Measurements from ENCODE around the gene ERBB3.
A peak's percentile ranks its signal among the peaks of the same experiment; 100 is the strongest.
"Not testable (repeated sequence)": the region's sequence is repeated elsewhere in the genome, so short reads cannot be mapped to it uniquely, and the experiment has no call there.

Gene ERBB3

DNA sequence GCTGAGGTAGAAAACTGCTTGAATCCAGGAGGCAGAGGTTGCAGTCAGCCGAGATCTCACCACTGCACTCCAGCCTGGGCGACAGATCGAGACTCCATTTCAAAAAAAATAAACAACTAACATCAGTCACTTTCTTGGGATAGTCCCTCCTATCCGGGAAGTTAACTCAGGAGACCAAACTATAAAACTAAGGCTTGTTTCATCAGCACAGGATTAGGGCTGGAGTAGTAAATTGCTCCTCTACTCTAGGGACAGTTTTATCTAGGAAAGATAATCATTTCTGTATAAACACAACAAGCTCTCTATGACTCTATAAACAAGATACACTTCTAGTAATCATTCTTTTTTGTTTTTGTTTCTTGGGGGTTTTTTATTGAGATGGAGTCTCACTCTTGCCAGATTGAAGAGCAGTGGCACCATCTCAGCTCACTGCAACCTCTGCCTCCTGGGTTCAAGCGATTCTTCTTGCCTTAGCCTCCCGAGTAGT is 26.5 kb upstream of the ERBB3 start:
- no peak overlapping the region for H3K27ac Mint-ChIP-seq (ENCODE audit: low read depth)
- no peaks in the 10 kb centered on the region for H3K36me3 Mint-ChIP-seq (ENCODE audit: insufficient read depth)
- ATAC-seq (replicated peaks; ENCODE audit: extremely low read depth, poor library complexity, severe bottlenecking): no peak
- no peak overlapping the region for H3K4me3 Mint-ChIP-seq
- DNase-seq (ENCODE audit: low spot score in 2 of 2): no peak
- no peaks in the 10 kb centered on the region for H3K27me3 Mint-ChIP-seq
- peaks cover 6% of the 10 kb centered on the region for H3K4me1 Mint-ChIP-seq
- no peaks in the 10 kb centered on the region for H3K9me3 Mint-ChIP-seq

- not testable (repeated sequence) for H3K27ac Mint-ChIP-seq (ENCODE audit: low read depth); H3K4me1 Mint-ChIP-seq; H3K36me3 Mint-ChIP-seq (ENCODE audit: insufficient read depth); H3K9me3 Mint-ChIP-seq; DNase-seq (ENCODE audit: low spot score in 2 of 2); ATAC-seq (replicated peaks; ENCODE audit: extremely low read depth, poor library complexity, severe bottlenecking); H3K4me3 Mint-ChIP-seq
- peaks cover 10% of the 10 kb centered on the region for H3K27me3 Mint-ChIP-seq
Measured at GRCh38 chr12:56059964-56060363, 20.0 kb upstream of the ERBB3 start.

GRCh38 chr12:56061982-56062381 is 18.0 kb upstream of the ERBB3 start:
- Mint-ChIP-seq H3K27ac (ENCODE audit: low read depth) (no peak overlapping the region), H3K27me3 (peaks cover 10% of the 10 kb centered on the region), H3K36me3 (ENCODE audit: insufficient read depth) (peaks cover 3% of the 10 kb centered on the region), H3K9me3 (no peaks in the 10 kb centered on the region), H3K4me1 (no peaks in the 10 kb centered on the region), H3K4me3 (no peak overlapping the region)
- ATAC-seq (replicated peaks; ENCODE audit: extremely low read depth, poor library complexity, severe bottlenecking) (no peak), DNase-seq (ENCODE audit: low spot score in 2 of 2) (no peak)

DNA sequence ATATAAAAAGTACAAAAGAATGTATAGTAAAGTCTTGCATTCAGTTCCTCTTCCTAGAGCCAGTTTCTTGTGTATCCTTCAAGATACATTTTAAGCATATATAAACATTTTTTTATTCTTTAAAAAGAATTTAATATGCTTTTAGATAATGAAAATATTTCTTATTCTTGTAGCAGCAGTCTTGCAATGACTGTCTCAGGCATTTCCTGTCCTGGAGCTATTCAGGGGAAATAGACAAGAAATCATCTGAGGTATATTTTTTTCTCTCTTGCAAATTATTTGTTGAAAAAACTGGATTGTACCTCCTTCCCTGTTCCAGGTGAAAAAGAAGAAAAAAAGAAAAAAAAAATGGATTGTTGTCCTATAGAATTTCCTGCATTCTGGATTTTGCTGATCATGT is 17.0 kb upstream of the ERBB3 start:
- DNase-seq (ENCODE audit: low spot score in 2 of 2): no peak
- Mint-ChIP-seq H3K4me3 (no peak overlapping the region), H3K9me3 (no peaks in the 10 kb centered on the region), H3K4me1 (no peaks in the 10 kb centered on the region), H3K36me3 (ENCODE audit: insufficient read depth) (peaks cover 3% of the 10 kb centered on the region), H3K27ac (ENCODE audit: low read depth) (no peak overlapping the region), H3K27me3 (peaks cover 10% of the 10 kb centered on the region)
- ATAC-seq (replicated peaks; ENCODE audit: extremely low read depth, poor library complexity, severe bottlenecking): no peak

GRCh38 chr12:56071648-56072047 is 8.3 kb upstream of the ERBB3 start:
- Mint-ChIP-seq H3K36me3 (ENCODE audit: insufficient read depth) (no peaks in the 10 kb centered on the region), H3K9me3 (no peaks in the 10 kb centered on the region), H3K4me1 (no peaks in the 10 kb centered on the region), H3K27ac (ENCODE audit: low read depth) (no peak overlapping the region), H3K4me3 (no peak overlapping the region), H3K27me3 (no peaks in the 10 kb centered on the region)
- DNase-seq (ENCODE audit: low spot score in 2 of 2) (no peak), ATAC-seq (replicated peaks; ENCODE audit: extremely low read depth, poor library complexity, severe bottlenecking) (no peak)

DNA sequence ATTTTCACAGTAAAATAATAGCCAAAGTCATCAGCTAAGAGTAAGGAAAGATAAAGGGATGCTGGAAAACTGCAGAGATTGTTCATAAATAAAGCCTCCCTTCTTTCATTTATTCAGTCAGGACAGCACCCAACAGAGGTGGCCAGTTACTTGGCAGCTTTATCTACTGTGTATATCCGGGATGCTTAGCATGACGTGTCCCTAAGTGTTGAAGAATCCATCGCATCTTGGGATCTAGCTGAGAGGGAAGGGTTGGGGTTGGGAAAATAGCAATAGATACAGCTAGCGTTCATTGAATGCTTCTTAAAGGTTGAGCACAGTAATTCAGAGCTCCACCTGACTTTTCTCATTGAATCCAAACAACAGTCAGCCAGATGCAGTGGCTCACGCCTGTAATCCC is 5.6 kb upstream of the ERBB3 start:
- Mint-ChIP-seq H3K27me3 (no peaks in the 10 kb centered on the region), H3K36me3 (ENCODE audit: insufficient read depth) (peaks cover 3% of the 10 kb centered on the region), H3K4me1 (no peaks in the 10 kb centered on the region), H3K4me3 (no peak overlapping the region), H3K27ac (ENCODE audit: low read depth) (no peak overlapping the region), H3K9me3 (no peaks in the 10 kb centered on the region)
- DNase-seq (ENCODE audit: low spot score in 2 of 2) (no peak), ATAC-seq (replicated peaks; ENCODE audit: extremely low read depth, poor library complexity, severe bottlenecking) (no peak)

GRCh38 chr12:56077966-56078365 is 2.0 kb upstream of the ERBB3 start:
- Mint-ChIP-seq H3K4me3 (peak overlapping the region; percentile 78), H3K27me3 (peaks cover 16% of the 10 kb centered on the region), H3K4me1 (peaks cover 13% of the 10 kb centered on the region)
- H3K36me3 Mint-ChIP-seq (ENCODE audit: insufficient read depth); H3K27ac Mint-ChIP-seq (ENCODE audit: low read depth); ATAC-seq (replicated peaks; ENCODE audit: extremely low read depth, poor library complexity, severe bottlenecking); DNase-seq (ENCODE audit: low spot score in 2 of 2); H3K9me3 Mint-ChIP-seq: not testable (repeated sequence)

GRCh38 chr12:56078427-56078826 is 1.5 kb upstream of the ERBB3 start:
- ATAC-seq (replicated peaks; ENCODE audit: extremely low read depth, poor library complexity, severe bottlenecking) (no peak), DNase-seq (ENCODE audit: low spot score in 2 of 2) (no peak)
- Mint-ChIP-seq H3K27ac (ENCODE audit: low read depth) (no peak overlapping the region), H3K27me3 (peaks cover 17% of the 10 kb centered on the region), H3K4me1 (peaks cover 13% of the 10 kb centered on the region), H3K9me3 (no peaks in the 10 kb centered on the region), H3K4me3 (peak overlapping the region; percentile 78), H3K36me3 (ENCODE audit: insufficient read depth) (peaks cover 8% of the 10 kb centered on the region)

- no peaks in the 10 kb centered on the region for H3K9me3 Mint-ChIP-seq
- H3K27ac Mint-ChIP-seq (ENCODE audit: low read depth): no peak overlapping the region
- peaks cover 13% of the 10 kb centered on the region for H3K4me1 Mint-ChIP-seq
- peak; percentile 73 for ATAC-seq (replicated peaks; ENCODE audit: extremely low read depth, poor library complexity, severe bottlenecking)
- H3K4me3 Mint-ChIP-seq: peak overlapping the region; percentile 78
- H3K27me3 Mint-ChIP-seq: peaks cover 24% of the 10 kb centered on the region
- DNase-seq (ENCODE audit: low spot score in 2 of 2): peak in 1 of 2 donors; percentile 18
- H3K36me3 Mint-ChIP-seq (ENCODE audit: insufficient read depth): peaks cover 8% of the 10 kb centered on the region
Measured at GRCh38 chr12:56078931-56079722, 838 bp upstream of the ERBB3 start.

- Mint-ChIP-seq H3K27me3 (peaks cover 26% of the 10 kb centered on the region), H3K4me1 (peaks cover 13% of the 10 kb centered on the region), H3K9me3 (no peaks in the 10 kb centered on the region), H3K36me3 (ENCODE audit: insufficient read depth) (peaks cover 8% of the 10 kb centered on the region), H3K27ac (ENCODE audit: low read depth) (no peak overlapping the region), H3K4me3 (peak overlapping the region; percentile 78)
- ATAC-seq (replicated peaks; ENCODE audit: extremely low read depth, poor library complexity, severe bottlenecking): no peak
- DNase-seq (ENCODE audit: low spot score in 2 of 2): no peak
Measured at GRCh38 chr12:56080556-56081138, 682 bp downstream of the ERBB3 start.

DNA sequence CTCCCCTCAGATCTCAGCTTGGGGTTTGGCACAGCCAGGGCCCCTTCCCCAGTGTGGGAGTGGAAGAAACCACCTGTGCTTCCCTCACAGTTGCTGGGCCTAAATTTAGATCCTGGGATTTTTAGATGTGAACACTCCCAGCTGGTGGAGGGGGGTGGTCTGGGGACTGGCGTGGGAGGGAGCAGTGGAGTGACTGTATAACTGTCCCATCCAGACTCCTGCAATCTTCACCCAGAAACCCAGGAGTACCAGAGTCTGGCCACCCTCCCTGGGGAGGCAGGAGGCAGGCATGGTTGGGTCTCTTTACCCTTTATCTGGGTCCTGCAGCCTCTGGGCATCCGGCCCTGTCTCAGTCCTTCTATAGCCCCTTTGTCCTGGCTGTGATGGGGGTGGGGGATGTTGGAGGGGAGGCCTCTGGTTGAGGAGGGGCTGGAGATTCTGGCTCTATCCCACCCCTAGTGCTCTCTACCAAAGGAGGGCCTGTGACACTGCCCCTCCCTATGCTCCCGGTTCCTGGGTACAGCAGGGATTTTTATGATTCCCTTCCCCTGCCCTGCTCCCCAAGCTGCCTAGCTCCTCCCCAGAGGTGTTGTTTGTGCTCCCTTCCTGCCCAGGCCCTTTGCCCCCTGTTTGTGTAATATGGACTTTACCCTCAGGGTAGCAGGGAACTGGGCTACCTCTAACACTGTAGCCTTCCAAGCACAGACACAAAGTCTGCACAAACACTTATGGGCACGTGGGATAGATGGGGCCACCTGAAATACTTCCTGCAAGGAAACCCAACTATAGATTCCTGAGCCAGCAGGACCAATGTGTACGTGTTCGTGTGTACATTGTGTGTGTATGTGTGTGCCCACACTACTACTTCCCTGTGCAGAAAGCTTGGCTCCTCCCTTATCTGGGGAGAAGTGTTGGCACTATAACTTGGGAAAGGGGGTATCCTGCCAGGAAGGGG is 1.7 kb downstream of the ERBB3 start:
- Mint-ChIP-seq H3K4me3 (peak overlapping the region; percentile 78), H3K4me1 (peaks cover 13% of the 10 kb centered on the region), H3K27me3 (peaks cover 26% of the 10 kb centered on the region), H3K36me3 (ENCODE audit: insufficient read depth) (peaks cover 8% of the 10 kb centered on the region), H3K9me3 (no peaks in the 10 kb centered on the region), H3K27ac (ENCODE audit: low read depth) (no peak overlapping the region)
- DNase-seq (ENCODE audit: low spot score in 2 of 2): no peak
- ATAC-seq (replicated peaks; ENCODE audit: extremely low read depth, poor library complexity, severe bottlenecking): no peak

- H3K4me3 Mint-ChIP-seq: no peak overlapping the region
Measured at GRCh38 chr12:56082382-56082781, 2.4 kb downstream of the ERBB3 start.

More at GRCh38 chr12:56082382-56082781, 2.4 kb downstream of the ERBB3 start:
- Mint-ChIP-seq H3K36me3 (ENCODE audit: insufficient read depth) (peaks cover 8% of the 10 kb centered on the region), H3K9me3 (no peaks in the 10 kb centered on the region), H3K27me3 (peaks cover 26% of the 10 kb centered on the region), H3K4me1 (peaks cover 13% of the 10 kb centered on the region), H3K27ac (ENCODE audit: low read depth) (no peak overlapping the region)
- no peak for ATAC-seq (replicated peaks; ENCODE audit: extremely low read depth, poor library complexity, severe bottlenecking)
- DNase-seq (ENCODE audit: low spot score in 2 of 2): no peak

All from central memory CD8-positive, alpha-beta T cell (primary cell).